ENCODE data around the gene C17orf107. TPM values are rescaled to one million over a fixed set of nuclear protein-coding genes. Genes with fewer than 3 reads are reported as not detected.
A peak's percentile ranks its signal among the peaks of the same experiment; 100 is the strongest.

The C17orf107 gene
- total RNA-seq, 1 donor from 2014 or later, result 5.1 TPM

DNA sequence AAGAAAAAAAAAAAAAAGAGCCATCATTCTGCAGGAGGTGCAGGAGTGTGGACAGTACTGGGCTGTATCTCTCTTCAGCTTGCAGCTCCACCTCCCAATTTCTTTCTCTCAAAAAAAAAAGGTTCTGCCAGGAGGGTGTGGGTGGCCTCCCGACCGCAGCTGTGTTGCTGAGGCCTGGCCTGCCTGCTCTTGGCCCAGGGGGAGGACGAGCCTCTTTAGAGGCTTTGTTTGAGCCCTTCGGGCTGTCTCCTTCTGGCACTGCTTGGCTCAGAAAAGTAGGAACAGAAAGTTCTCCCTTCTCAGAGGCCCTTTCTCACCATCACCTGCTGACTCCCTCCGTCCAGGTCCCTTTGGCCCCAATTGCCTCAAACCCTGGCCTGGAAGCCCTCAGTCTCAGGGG is 22.2 kb upstream of the C17orf107 start:
- DNase-seq, result no peak

- DNase-seq, result no peak
These were observed 19.7 kb upstream of the C17orf107 start for GRCh38 chr17:4879601-4880000.

- DNase-seq, result no peak
These were observed 18.5 kb upstream of the C17orf107 start for GRCh38 chr17:4880857-4881256.

GRCh38 chr17:4881761-4882555 is 17.4 kb upstream of the C17orf107 start:
- peak; percentile 61 for DNase-seq

GRCh38 chr17:4884489-4884888 is 14.8 kb upstream of the C17orf107 start:
- DNase-seq, result no peak

DNA sequence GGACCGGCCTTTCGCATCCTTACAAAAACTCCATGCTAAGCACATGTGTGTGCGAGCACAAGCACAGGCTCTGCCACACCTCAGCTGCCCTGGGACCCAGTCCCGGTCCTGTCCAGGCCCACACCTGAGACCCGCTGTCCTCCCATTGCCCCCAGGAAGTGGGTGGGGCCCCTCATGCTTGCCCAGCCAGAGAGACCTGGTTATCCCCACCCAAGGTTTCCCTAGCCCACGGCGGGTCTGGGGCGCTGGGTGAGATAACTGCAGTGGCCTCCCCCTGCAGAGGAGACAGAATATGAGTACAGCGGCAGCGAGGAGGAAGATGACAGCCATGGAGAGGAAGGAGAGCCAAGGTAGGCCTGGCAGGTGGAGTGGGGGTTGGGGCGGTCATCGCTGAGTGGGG is 12.5 kb upstream of the C17orf107 start:
- DNase-seq, result no peak

DNA sequence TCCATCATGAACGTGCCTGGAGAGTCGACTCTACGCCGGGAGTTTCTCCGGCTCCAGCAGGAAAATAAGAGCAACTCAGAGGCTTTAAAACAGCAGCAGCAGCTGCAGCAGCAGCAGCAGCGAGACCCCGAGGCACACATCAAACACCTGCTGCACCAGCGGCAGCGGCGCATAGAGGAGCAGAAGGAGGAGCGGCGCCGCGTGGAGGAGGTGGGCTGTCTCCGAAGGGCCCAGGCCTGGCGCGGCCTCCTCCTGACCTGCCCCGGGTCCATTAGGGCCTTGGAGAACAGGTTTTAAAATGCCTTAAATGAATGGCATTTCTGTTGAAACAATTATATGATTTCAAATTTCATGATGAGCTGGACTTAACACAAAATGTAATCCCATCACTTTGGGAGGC is 11.8 kb upstream of the C17orf107 start:
- no peak for DNase-seq

DNA sequence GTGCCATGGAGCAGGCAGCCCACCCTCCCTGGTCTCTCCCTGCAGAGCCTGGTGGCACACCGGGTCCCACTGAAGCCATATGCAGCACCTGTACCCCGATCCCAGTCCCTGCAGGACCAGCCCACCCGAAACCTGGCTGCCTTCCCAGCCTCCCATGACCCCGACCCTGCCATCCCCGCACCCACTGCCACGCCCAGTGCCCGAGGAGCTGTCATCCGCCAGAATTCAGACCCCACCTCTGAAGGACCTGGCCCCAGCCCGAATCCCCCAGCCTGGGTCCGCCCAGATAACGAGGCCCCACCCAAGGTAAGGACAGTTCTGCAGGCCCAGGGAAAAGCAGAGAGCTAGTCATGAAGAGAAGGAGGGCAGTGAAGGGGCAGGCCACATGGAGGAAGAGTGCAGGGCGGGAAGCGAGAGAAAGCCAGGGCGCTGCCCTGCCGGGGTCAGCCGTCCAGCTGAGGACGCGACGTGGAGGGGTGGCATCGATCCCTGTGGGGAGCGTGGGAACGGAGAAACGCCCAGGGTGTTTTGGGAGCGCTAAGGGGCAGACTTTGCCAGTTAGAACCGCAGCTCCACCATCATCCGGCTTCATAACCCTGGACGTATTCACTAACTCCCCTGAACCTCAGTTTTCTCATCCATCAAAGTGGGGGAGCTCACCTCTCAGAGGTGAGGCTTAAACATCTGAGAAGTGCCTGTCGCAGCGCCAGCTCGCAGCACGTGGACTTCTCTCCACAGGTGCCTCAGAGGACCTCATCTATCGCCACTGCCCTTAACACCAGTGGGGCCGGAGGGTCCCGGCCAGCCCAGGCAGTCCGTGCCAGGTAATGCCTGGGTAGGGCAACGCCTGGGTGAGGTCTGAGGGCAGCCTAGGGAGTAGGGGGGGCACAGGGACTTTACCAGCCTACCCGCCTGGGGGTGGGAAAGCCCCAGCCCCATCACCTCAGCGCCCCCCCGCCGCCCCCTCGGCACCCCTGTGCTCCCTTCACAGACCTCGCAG is 7.6 kb upstream of the C17orf107 start:
- DNase-seq, result no peak

DNA sequence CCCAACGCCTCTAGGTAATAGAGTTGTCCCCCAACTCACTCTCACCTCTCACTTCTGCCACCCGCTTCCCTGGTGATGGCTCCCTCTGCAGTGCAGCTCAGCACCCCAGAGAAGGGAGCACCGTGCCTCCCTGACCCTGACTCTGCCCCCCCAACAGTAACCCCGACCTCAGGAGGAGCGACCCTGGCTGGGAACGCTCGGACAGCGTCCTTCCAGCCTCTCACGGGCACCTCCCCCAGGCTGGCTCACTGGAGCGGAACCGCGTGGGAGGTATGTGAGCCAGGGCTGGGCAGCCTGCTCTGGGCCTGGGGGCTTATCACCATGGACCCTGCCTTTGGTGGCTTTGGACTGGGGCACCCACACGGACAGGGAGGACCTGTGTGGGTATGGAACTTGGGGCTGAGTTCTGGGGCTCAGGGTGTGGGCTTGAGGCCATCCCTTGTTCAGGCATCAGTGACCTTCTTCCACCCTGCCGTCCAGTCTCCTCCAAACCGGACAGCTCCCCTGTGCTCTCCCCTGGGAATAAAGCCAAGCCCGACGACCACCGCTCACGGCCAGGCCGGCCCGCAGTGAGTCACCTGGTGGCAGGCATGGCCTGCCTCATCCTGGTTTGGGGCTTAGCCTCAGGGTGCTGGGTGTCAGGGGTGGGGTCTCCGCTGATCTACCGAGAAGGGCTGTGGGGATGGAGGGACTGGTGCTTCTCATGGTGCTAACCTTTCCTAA is 6.7 kb upstream of the C17orf107 start:
- no peak for DNase-seq

GRCh38 chr17:4893272-4893671 is 6.1 kb upstream of the C17orf107 start:
- no peak for DNase-seq

DNA sequence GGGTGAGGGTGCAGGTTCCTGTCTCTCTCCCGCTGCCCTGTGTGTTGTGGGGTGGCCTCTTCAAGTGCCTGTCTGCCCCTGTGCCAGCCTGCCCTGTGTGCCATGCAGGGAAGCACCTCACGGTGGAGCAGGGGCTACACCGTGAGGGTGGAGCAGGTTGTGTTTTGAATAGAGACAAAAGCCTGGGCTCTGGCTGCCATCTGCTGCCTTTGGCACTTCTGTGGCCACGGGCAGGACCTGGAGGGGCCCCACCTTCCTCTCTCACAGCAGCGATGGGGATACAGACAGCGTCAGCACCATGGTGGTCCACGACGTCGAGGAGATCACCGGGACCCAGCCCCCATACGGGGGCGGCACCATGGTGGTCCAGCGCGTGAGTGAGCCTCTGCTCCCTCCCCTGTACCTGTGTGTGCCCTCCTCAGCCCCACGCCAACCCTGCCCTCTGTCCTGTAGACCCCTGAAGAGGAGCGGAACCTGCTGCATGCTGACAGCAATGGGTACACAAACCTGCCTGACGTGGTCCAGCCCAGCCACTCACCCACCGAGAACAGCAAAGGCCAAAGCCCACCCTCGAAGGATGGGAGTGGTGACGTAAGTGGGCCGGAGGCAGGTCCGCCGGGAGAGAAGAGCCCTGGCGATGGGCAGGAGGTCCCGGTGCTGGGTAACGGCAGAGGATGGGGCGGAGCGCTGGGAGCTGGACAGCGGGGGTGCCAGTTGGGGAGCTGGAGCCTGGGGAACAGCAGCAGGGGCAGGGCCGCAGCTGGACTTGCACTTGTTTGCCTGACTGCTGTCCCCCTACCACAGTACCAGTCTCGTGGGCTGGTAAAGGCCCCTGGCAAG is 5.4 kb upstream of the C17orf107 start:
- DNase-seq, result no peak

- no peak for DNase-seq
These were observed 4.2 kb upstream of the C17orf107 start for GRCh38 chr17:4895121-4895520.

GRCh38 chr17:4895657-4896331 is 3.5 kb upstream of the C17orf107 start:
- DNase-seq, result no peak

- DNase-seq, result no peak
These were observed 2.8 kb upstream of the C17orf107 start for GRCh38 chr17:4896332-4897197.

DNA sequence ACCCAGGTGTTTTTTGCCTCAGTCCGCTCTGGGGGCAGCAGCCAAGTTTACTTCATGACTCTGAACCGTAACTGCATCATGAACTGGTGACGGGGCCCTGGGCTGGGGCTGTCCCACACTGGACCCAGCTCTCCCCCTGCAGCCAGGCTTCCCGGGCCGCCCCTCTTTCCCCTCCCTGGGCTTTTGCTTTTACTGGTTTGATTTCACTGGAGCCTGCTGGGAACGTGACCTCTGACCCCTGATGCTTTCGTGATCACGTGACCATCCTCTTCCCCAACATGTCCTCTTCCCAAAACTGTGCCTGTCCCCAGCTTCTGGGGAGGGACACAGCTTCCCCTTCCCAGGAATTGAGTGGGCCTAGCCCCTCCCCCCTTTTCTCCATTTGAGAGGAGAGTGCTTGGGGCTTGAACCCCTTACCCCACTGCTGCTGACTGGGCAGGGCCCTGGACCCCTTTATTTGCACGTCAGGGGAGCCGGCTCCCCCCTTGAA is 2.1 kb upstream of the C17orf107 start:
- DNase-seq, result no peak

DNA sequence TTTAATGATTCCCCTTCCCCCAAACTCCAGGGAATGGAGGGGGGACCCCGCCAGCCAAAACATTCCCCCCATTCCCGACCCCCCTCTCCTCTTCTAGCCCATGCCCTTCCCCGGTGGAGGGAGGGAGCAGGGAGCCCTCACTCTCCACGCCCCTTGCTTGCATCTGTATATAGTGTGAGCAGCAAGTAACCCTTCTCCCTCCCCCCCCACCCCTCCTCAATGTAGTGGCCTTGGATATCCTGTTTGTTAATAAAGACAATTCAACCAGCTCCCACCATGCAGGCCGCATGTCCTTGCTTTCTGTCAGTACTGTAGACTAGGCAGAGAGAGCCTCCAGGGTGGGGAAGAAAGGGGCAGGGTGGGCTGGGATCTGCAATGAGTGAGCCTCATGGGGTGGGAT is 1.6 kb upstream of the C17orf107 start:
- DNase-seq, result no peak

DNA sequence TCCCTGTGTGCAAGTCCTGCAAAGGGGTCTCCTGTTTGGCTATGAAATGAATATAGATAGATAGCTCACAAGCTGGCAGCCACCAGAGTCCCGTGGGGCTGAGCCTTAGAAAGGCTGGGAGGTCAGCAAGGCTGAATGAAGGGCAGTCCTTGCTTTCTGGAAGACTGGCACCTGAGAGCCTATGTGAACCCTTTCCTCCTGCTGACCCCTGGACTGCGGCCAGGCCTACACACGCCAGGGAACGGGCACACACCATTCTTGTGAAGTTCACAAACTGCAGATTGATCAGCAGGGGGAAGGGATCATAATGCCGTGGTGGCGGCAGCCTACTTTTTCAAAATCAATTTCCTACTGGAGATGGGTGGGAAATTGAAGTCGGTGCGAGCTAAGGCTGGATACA is 985 bp upstream of the C17orf107 start:
- no peak for DNase-seq

DNA sequence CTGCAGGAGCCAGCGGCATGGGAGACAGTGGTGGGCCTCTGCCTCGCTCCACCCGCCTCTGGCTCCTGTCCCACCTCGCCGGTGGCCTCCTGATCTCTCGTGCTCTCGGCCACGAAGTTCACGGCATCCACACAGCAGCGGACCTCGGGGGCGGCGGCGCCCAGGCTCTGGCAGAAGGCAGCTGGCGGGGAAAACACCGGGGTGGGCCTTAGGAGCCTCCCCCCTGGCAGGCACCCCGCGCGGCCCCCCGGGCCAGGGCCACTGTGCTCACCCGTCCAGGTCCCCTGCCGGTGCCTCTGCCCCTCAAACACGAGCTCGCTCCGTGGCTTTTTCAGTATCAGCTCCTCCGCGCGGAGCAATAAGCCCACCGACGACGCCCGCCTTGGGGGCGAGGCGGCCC is 409 bp upstream of the C17orf107 start:
- no peak for DNase-seq

DNA sequence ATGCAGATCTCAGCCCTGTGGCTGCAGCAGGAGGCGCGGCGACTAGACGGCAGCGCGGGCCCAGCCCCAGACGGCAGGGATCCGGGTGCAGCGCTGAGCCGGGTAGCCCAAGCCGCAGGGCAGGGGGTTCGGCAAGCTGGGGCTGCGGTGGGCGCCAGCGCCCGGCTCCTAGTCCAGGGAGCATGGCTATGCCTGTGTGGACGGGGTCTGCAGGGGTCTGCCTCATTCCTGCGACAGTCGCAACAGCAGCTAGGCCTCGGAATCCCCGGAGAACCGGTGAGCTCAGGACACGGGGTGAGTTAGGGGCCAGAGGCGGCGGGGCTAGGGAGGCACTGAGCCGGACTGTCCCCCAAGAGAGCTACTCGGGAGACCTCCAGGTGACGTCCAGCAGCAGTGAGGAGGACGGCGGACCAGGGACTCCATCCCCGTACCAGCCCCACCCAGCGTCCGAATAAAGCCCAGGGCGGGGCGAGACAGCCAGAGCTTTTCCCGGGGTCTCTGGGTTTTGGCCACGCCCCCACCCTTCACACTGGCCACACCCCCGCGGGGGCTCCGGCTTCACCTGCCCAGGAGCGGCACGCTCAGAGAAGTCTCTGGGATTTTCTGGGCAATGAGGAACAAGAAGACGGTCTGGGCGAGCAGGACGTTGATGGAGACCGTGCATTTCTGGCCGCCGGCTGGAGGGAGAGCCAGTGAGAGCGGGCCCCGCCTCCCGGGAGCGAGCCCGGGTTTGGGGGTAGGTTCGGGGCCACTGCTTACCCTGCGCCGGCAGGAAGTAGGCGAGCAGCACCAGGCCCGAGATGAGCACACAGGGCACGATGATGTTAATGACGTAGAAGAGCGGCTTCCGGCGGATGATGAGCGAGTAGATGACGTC is 1.1 kb downstream of the C17orf107 start:
- peak; percentile 50 for DNase-seq

All from tongue (tissue), 2 donors.